Upper lobe of left lung (tissue), 6 donors: ENCODE data around the gene NEDD4L. TPM values are rescaled to one million over a fixed set of nuclear protein-coding genes. Genes with fewer than 3 reads are reported as not detected.
"Not testable (repeated sequence)": the region's sequence is repeated elsewhere in the genome, so short reads cannot be mapped to it uniquely, and the experiment has no call there.

ENCODE experiments used
- ATAC-seq, 2 donors: fragments of 200-7000 bp; cut with Tn5 transposase; one replicate each; pipeline ENCODE4 v1.9.1; 2022; ENCODE audit warnings: mild to moderate bottlenecking in 2 of 2, moderate library complexity in 2 of 2; ENCODE audit not compliant: low FRiP score in 2 of 2
- DNase-seq, 2 donors: peaks; one replicate each; pipeline ENCODE4 v3.0.0-alpha.2; 2019 to 2020
- H3K27ac ChIP-seq, 4 donors: fragments of 200-600 bp; sonication (generic); one replicate each; pipeline ENCODE4 v1.5.1; 2016 to 2019
- H3K27me3 ChIP-seq, 4 donors: fragments of 200-600 bp; sonication (generic); one replicate each; pipeline ENCODE4 v1.5.1; 2017 to 2019
- H3K36me3 ChIP-seq, 4 donors: fragments of 200-600 bp; sonication (generic); one replicate each; pipeline ENCODE4 v1.5.1; 2016 to 2019
- H3K4me1 ChIP-seq, 4 donors: fragments of 200-600 bp; sonication (generic); one replicate each; pipeline ENCODE4 v1.5.1; 2018 to 2019
- H3K4me3 ChIP-seq, 4 donors: fragments of 200-600 bp; sonication (generic); one replicate each; pipeline ENCODE4 v1.5.1; 2017 to 2019; ENCODE audit warnings: mild to moderate bottlenecking in 2 of 4, moderate library complexity in 1 of 4
- H3K9me3 ChIP-seq, 4 donors: fragments of 200-600 bp; sonication (generic); one replicate each; pipeline ENCODE4 v1.5.1; 2018 to 2019
- EP300 ChIP-seq, 4 donors: sonication (generic); formaldehyde crosslinking; IDR thresholded peaks; one replicate each; pipeline ENCODE4 v1.5.1; 2017; ENCODE audit warnings: antibody characterized with exemption in 4 of 4, control low read depth in 2 of 4
- POLR2A ChIP-seq, 4 donors: fragments of 450-650 bp; IDR thresholded peaks; one replicate each; pipeline ENCODE4 v1.5.1; 2016 to 2017; ENCODE audit warnings: antibody characterized with exemption in 4 of 4, mild to moderate bottlenecking in 2 of 4
- POLR2AphosphoS5 ChIP-seq, 2 donors: sonication (generic); formaldehyde crosslinking; IDR thresholded peaks; one replicate each; pipeline ENCODE4 v1.5.1; 2017; ENCODE audit warnings: antibody characterized with exemption in 2 of 2
- WGBS, 2 donors: methylation state at CpG; one replicate each; pipeline ENCODE4 v1.1.5; 2017 to 2018; 5-methylcytosine and 5-hydroxymethylcytosine counted together
- total RNA-seq, 6 donors: library from RNA; depleted of rRNA in 4 of 6; stranded (reverse); fragments of >200 nt in 4 of 6; gene quantifications; one replicate each; pipeline versions ENCODE4 v1.1.0 to v1.2.1, GENCODE V29; 2016 to 2021
- TF ChIP-seq, protein P1 (sequence below), 6 experiments: fragments of 450-650 bp in 4 of 6; fragments of 200-600 bp in 2 of 6; sonication (generic) in 2 of 6; IDR thresholded peaks; one replicate each; pipeline ENCODE4 v1.5.1; 2016 to 2019; ENCODE audit warnings: antibody characterized with exemption in 6 of 6
- donor health status: DM: no; HTN: no; CAD: no; lungs with moderate emphysema.
- donor health status: DM: no; HTN: yes; CAD: no; lungs with severe emphysema.

Gene NEDD4L
- total RNA-seq, 6 donors from 2014 or later, result 148 to 491 (median 300) TPM

DNA sequence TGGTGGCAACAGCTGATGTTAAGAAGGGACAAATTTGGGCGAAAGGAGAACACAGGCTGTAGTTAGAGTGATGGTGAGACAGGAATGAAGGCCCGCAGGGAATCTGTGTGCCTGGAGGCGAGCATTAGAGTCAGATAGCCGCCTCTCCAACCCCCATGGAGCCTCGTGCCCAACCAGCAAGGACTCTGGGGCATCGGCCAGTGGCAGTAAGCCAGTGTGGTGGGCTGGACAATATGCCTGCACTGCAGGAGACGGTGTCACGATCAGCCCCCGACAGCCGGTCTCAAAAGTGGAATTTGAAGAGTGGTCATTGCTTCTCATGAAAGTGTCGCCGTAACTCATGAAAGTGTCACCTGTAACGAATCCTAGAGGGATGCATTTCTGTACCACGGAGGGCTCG, 335.4 kb downstream of the NEDD4L start:
- no peaks in the 10 kb centered on the region for H3K4me1 ChIP-seq
- ATAC-seq (no peak), DNase-seq (no peak)
- peaks cover 0 to 72% (median 53%) of the 10 kb centered on the region in 4 donors for H3K36me3 ChIP-seq
- no peak overlapping the region for H3K4me3 ChIP-seq
- H3K27ac ChIP-seq, result no peak overlapping the region
- WGBS, 2 donors, result 86 to 95% methylated on average over 14 to 15 of the region's 15 CpGs
- no peaks in the 10 kb centered on the region for H3K9me3 ChIP-seq
- TF ChIP-seq POLR2A (IDR thresholded peaks at IDR 0.05) (no peak), EP300 (IDR thresholded peaks at IDR 0.05) (no peak), POLR2AphosphoS5 (IDR thresholded peaks at IDR 0.05) (no peak)
- TF ChIP-seq, protein P1, sequence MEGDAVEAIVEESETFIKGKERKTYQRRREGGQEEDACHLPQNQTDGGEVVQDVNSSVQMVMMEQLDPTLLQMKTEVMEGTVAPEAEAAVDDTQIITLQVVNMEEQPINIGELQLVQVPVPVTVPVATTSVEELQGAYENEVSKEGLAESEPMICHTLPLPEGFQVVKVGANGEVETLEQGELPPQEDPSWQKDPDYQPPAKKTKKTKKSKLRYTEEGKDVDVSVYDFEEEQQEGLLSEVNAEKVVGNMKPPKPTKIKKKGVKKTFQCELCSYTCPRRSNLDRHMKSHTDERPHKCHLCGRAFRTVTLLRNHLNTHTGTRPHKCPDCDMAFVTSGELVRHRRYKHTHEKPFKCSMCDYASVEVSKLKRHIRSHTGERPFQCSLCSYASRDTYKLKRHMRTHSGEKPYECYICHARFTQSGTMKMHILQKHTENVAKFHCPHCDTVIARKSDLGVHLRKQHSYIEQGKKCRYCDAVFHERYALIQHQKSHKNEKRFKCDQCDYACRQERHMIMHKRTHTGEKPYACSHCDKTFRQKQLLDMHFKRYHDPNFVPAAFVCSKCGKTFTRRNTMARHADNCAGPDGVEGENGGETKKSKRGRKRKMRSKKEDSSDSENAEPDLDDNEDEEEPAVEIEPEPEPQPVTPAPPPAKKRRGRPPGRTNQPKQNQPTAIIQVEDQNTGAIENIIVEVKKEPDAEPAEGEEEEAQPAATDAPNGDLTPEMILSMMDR (IDR thresholded peaks at IDR 0.05), result no peak
- H3K27me3 ChIP-seq, result no peaks in the 10 kb centered on the region

GRCh38 chr18:58380113-58380512, 336.1 kb downstream of the NEDD4L start:
- not testable (repeated sequence) for H3K9me3 ChIP-seq, H3K27ac ChIP-seq, H3K4me1 ChIP-seq, ATAC-seq, DNase-seq, H3K4me3 ChIP-seq, H3K27me3 ChIP-seq
- peaks cover 0 to 71% (median 49%) of the 10 kb centered on the region in 4 donors for H3K36me3 ChIP-seq
- WGBS, 2 donors, result 74 to 94% methylated on average over 4 of the region's 4 CpGs

GRCh38 chr18:58381676-58382411, 337.8 kb downstream of the NEDD4L start:
- ATAC-seq, result no peak
- TF ChIP-seq, protein P1 (IDR thresholded peaks at IDR 0.05), result no peak
- TF ChIP-seq POLR2AphosphoS5 (IDR thresholded peaks at IDR 0.05) (no peak), POLR2A (IDR thresholded peaks at IDR 0.05) (no peak), EP300 (IDR thresholded peaks at IDR 0.05) (no peak)
- H3K27me3 ChIP-seq, result no peaks in the 10 kb centered on the region
- H3K4me1 ChIP-seq, result no peaks in the 10 kb centered on the region
- H3K27ac ChIP-seq, result no peak overlapping the region
- DNase-seq, result no peak
- no peaks in the 10 kb centered on the region for H3K9me3 ChIP-seq
- no peak overlapping the region for H3K4me3 ChIP-seq
- WGBS, 2 donors, result 91 to 92% methylated on average over 12 of the region's 12 CpGs
- H3K36me3 ChIP-seq, result peaks cover 0 to 72% (median 56%) of the 10 kb centered on the region in 4 donors

- no peak for DNase-seq
- 93 to 96% methylated on average over 2 of the region's 2 CpGs for WGBS, 2 donors
- no peak overlapping the region for H3K27ac ChIP-seq
These were observed 338.4 kb downstream of the NEDD4L start for GRCh38 chr18:58382446-58382845.

DNA sequence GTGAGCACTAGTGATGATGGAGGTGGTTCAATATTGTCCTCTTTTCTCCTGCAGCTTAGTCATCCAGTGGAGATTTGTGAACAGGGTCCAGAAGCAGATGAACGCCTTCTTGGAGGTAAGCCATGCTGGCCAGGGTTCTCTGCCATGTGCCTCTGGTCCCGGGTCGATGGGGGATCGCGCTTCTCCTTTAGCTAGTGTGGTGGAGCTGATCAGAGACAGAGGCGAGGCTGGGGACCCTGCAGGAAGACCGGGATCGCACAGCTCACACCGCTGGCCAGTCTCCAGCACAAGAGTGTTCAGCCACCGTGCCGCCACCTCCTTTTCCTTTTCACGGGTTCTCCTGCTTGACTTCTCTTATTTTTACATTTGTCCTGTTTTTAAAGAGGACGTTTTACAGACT, 341.4 kb downstream of the NEDD4L start:
- Histone ChIP-seq H3K9me3 (no peaks in the 10 kb centered on the region), H3K36me3 (peaks cover 0 to 81% (median 62%) of the 10 kb centered on the region in 4 donors), H3K4me1 (no peaks in the 10 kb centered on the region), H3K27ac (no peak overlapping the region), H3K27me3 (no peaks in the 10 kb centered on the region), H3K4me3 (no peak overlapping the region)
- DNase-seq (peak in 1 of 2 donors; percentile 29), ATAC-seq (no peak)
- TF ChIP-seq EP300 (IDR thresholded peaks at IDR 0.05), result no peak
- TF ChIP-seq, protein P1 (IDR thresholded peaks at IDR 0.05), result no peak
- no peak for TF ChIP-seq POLR2A (IDR thresholded peaks at IDR 0.05)
- no peak for TF ChIP-seq POLR2AphosphoS5 (IDR thresholded peaks at IDR 0.05)
- 94 to 95% methylated on average over 13 of the region's 13 CpGs for WGBS, 2 donors

More at GRCh38 chr18:58382446-58382845, 338.4 kb downstream of the NEDD4L start:
- TF ChIP-seq EP300 (IDR thresholded peaks at IDR 0.05) (no peak), POLR2A (IDR thresholded peaks at IDR 0.05) (no peak), POLR2AphosphoS5 (IDR thresholded peaks at IDR 0.05) (no peak)
- TF ChIP-seq, protein P1 (IDR thresholded peaks at IDR 0.05), result no peak
- Histone ChIP-seq H3K27me3 (no peaks in the 10 kb centered on the region), H3K36me3 (peaks cover 0 to 69% (median 57%) of the 10 kb centered on the region in 4 donors), H3K4me3 (no peak overlapping the region), H3K4me1 (no peaks in the 10 kb centered on the region), H3K9me3 (no peaks in the 10 kb centered on the region)
- no peak for ATAC-seq
